T-helper 1 cell (primary cell): Measurements from ENCODE around the gene UBE2G1.

ENCODE experiments used
- DNase-seq, 5 donors: peaks; one replicate each; pipeline ENCODE4 v3.0.0-alpha.2; 2012 to 2020

Gene UBE2G1

DNA sequence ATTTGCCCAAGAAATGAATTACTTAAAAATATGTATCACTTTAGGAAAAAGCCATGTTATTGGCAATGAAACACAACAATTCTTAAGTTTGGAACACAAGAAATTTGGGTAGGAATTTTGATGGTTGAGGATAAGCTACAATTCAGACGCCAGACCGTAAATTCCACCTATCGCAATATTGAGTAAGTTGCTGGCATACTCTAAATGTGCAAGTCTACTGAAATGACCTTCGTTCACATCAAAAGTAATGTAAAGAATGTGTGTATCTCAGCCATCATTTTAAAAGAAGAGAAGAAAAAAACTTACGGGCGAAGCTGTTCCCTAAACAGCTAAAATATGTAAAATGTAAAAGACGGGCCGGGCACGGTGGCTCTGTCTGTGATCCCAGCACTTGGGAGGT, 33.4 kb downstream of the UBE2G1 start:
- no peak for DNase-seq

DNA sequence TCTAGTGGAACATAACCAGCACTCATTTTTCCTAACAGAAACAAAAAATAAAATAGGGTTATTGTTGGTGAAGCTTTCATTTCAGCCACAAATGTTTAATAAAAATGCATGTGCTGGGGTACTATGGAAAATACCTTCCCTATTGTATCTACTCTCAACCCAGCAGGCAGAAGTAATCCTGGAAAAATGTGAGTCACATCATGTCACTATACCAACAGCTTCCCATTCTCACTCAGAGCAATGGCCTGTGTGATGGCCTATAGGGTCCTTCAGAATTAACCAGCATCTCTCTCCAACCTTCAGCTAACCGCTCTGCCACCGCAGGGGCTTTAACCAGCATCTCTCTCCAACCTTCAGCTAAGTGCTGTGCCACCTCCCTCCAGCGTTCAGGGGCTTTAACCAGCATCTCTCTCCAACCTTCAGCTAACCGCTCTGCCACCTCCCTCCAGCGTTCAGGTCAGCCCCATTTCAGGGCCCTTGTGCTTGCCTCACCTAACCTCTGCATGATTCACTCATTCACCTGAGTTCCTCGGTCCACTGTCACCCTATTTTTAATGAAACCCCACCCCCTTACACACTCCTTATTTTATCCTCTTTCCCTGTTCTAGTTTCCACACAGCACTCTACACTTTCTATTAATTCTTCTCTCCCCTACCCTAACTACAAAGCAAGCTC, 34.0 kb downstream of the UBE2G1 start:
- DNase-seq = no peak

DNA sequence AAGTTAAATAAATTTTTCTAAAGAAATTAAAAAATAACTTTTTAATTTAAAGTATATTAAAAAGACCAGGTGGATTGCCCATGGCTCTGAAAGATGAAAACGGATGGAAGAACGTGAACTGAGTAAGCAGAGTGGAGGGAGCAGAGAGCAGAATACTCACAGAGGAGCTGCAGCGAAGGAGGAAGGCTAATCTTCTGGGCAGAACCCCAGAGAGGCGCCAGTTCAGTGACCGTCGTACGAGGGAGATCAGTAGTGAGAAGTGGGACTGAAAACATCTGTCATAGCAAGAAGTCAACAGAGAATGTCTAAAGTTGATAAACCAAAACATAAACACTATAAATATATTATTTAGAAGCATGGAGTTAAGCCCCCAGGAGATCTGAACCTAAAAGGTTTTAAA, 34.9 kb downstream of the UBE2G1 start:
- no peak for DNase-seq

DNA sequence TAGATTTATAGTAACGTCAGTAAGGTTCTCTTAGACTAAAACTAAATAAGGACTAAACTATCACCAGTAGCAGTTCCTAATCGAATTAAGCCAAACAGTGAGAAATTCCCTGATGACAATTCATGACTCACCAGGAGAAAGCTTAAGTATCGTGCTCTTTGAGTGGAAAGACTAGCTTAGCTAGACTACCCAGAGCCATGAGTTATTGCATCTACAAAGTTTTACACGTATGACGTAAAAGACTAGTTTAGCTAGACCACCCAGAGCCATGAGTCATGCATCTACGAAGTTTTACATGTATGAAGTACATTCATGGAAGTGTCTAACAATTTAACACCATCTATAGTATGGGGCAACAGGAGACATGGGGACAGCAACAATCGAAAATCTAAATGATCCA, 36.6 kb downstream of the UBE2G1 start:
- DNase-seq = no peak

DNA sequence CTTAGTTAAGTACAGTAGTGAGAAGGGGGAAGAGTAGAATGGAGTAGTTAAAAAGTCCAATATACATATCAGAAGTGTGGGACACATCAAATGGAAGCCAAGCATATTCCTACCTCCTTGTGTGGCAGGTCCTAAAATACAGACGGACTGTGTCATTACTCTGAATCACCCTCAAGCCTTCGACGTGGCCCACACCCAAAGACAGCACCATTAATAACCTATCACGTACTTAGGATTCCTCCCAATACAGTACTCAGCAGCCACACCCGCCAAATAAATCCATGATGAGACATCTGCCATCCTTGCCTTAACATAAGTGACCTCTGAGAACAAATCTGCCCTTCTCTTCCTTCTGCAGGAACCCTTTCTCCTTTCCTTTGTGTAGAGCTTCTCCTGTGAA, 38.9 kb downstream of the UBE2G1 start:
- DNase-seq = no peak

DNA sequence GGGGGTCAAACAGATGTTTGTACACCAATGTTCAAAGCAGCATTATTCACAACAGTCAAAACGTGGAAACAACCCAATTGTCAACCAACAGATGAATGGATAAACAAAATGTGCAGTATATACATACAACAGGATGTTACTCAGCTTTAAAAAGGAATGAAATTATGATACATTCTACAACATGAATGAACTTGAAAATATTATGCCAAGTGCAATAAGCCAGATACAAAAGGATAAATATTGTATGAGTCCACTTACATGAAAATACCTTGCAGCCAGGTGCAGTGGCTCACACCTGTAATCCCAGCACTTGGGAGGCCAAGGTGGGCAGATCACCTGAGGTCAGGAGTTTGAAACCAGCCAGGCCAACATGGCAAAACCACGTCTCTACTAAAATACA, 39.9 kb downstream of the UBE2G1 start:
- DNase-seq = no peak

DNA sequence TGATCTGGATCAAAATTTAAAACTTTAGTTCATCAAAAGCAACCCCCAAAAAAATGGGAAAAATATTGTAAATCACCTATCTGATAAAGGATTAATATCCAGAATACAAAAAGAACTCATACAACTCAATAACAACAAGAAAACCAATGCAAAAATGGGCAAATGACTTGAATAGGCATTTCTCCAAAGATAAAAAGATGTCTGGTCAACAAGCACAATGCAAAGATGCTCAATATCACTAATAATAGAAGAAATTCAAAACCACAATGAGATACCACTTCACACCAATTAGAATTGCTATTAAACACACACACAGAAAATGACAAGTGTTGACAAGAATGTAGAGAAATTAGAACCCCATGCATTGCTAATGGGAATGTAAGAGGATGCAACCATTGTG, 40.4 kb downstream of the UBE2G1 start:
- no peak for DNase-seq

DNA sequence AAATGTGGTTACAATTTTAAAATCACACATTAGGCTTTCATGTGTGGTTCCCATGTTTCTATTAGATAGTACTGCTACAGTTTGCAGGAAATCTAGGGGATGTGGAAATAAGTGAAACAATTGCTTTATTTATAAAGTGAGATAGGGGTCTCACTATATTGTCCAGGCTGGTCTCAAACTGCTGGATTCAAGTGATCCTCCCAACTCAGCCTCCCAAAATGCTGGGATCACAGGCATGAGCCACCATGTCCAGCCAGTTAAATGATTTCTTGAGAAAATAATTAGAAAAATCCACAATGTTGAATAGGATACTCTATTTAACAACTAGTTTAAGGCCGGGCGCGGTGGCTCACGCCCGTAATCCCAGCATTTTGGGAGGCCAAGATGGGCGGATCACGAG, 42.0 kb downstream of the UBE2G1 start:
- no peak for DNase-seq

DNA sequence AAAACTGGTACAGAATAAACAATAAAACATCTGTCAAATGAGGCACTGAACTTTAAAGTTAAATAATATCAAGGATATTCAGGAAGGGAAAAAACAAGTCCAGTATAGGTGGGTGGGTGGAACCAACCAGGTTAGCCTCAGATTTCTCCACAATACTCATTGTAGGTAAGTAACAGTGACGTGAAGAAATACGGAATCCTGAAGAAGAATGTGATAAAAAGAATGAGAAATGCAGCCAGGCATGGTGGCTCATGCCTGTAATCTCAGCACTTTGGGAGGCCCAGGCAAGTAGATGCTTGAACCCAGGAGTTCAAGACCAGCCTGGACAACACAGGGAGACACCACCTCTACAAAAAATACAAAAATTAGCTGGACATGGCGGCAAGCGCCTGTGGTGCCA, 47.3 kb downstream of the UBE2G1 start:
- DNase-seq = no peak

DNA sequence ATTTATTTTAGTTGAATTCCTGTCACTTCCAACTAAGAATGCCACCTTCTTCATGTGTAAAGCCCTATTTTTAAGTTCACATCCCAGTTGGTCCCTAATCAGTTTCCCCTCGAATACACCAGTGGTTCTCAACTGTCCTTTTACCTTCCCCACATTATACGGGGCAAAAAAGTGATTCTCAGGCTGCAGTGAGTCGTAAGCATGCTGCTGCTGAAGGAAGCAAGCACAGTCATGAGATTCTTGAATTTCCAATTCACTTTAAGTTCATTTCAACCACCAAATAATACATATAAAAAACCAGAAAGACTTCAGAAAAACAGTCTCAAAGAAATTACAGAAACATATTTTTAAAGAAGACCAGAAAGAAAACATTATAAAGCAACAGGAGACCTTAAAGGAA, 47.9 kb downstream of the UBE2G1 start:
- DNase-seq = no peak

DNA sequence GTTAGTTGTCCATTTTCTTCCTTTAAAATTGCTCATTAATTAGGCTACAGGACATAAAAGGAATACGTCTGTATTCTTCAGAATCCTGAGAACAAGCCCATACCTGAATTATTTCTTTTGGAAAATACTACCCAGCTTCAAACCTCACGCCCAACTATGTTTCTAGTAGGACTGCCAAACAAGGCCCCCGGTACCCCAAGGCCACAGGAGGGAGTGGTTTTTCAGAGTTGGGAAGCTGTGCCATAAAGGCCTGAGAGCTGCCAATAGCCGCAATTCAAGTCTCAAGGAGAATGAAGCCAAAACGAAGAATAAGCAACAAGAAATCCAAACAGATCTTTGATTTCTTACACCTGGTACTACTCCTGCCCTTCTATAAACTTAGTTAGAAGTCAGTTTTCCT, 48.3 kb downstream of the UBE2G1 start:
- no peak for DNase-seq

DNA sequence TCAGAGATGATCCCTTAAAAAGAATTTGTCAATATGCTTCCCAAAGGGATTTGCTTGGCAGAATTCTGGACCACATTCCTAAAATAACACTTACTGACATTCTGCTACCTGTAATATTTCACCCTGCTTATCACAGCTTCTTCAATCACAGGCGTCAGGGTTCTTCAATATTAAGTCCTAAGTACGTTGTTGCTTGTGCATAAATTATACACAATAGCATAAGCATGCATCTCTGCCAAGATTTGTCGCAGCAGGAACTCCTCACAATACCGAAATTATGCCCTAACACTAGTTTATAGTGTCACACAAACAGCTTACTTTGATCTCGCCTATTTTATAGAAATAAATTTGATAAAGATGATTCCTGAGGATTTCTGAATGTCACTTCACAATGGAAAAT, 48.9 kb downstream of the UBE2G1 start:
- DNase-seq = no peak

DNA sequence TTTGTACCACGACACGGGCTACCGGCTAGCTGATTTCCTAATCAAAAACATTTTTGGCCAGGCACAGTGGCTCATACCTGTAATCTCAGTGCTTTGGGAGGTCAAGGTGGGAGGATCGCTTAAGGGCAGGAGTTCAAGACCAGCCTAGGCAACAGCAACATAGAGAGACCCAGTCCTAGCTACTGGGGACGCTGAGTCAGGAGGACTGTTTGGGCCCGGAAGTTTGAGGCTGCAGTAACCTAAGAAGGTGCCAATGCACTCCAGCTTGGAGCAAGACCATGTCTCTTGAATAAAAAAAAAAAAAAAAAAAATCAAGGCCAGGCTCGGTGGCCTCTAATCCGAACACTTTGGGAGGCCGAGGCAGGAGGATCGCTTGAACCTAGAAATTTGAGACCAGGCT, 49.8 kb downstream of the UBE2G1 start:
- DNase-seq = no peak

DNA sequence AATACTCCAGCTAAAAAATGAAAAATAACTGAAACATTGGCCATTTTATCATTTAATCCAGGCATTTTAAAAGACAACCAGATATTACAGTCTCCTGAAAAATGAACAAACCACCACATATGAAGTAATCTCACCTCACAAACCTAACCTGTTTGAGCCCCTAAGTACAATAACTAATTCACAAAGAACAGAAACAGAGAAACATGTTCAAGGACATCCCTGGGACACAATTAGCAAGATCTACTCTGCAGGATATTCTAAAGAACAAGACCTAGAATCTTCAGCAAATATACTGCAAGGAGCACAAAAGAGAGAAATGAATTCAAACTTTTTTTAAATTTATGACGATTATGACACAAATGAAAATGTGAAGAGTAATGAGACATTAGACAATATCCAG, 51.9 kb downstream of the UBE2G1 start:
- no peak for DNase-seq

DNA sequence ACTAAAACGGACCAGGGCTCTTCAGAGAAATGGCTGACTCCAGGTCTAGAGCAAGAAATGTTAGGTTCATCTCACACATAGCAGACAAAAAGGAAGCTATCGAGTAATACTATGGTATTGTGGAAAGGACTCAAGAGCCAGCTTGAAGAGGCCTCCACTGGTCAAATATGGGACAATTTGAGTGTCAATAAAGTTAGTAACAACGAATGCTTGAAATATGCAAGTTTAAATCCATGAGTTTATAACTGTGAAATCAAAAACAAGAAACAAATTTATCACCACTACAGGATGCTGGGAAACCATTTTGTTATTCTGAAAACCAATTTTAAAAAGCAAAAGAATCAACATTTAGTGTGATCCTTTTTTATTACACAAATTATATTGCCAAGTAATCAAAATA, 52.3 kb downstream of the UBE2G1 start:
- DNase-seq = no peak

DNA sequence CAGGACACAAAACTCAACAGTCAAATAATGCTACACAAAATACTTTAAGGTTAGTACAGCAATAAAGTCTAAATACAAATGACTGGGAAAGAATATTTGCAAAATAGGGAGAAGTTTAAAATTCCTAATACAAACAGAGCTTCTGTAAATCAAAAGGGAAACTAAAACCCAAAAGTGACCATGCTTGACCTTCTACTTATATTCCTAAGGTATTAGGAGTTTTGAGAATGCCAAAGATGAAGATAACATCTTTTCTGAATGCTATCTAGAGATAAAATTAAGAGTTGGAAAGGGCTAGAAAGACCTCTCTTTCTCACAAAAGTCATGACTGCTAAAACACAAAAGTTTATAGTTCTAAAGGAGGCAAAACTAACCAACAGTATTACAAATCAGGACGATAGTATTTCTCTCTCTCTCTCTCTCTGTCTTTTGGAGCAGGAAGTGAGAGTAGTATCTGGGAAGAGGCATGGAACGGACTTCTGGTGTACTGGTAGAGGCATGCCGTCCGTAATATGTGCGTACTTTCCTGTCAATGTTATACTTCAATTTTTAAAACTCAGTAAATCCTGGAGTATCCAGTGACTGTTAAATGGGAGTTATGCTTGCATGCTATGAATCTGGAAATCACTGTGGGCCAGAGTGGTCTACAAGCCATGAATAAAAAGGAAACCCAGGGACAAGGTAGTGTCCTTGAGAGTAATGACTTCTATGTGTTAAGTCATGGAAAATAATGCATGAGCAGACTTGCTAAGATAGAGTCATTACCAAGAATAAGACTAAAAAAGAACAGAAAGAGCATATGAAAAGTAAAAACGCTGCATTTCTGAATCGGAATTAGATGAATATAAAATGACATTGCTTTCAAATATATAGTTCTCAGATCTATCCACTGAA, 53.0 kb downstream of the UBE2G1 start:
- DNase-seq = no peak

DNA sequence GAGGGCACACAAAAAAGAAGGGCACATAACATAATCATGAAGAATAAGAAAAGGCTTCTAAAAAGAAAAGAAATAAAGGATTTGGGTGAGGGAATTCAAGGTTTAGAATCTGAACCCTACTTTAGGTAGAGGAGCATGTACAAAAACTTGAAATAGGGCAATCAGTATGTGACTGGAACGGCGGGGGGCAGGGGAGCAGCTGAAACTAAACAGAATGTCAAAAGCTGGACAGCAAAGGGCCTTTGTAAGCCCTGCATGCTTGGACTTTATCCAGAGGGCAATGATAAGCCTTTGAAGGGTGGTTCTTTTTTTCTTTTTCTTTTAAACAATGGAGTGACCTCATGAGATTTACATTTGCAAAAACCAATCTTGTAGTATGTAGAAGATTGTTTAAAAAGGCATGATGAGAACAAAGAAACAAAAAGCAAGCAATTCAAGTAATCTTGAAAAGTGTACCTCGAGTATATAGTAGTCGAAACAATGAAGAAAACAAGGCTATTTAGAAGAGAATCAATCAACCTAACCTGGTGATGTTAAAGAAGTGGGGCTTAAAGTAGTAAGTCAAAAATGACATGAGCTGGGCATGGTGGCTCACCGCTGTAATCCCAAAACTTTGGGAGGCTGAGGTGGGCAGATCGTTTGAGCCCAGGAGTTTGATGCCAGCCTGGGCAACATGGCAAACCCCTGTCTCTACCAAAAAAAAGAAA, 56.0 kb downstream of the UBE2G1 start:
- no peak for DNase-seq

DNA sequence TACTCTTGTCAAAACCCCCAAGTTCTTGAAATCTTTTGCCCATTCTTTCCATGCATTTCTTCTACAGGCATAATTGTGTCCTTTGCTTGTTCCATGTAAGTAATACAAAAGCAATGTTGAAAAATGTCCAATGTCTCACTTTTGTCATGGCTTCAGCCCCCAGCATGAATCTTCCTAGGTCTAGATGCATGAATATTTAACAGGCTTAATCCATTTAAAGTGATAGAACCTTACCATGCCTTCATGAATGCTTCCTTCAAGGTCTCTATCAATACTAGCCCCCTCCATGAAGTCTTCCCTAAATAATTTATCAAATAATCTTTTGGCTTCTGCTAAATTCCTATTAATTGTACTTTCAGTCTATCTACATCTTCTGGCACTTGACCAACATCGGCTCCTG, 56.6 kb downstream of the UBE2G1 start:
- DNase-seq = no peak

DNA sequence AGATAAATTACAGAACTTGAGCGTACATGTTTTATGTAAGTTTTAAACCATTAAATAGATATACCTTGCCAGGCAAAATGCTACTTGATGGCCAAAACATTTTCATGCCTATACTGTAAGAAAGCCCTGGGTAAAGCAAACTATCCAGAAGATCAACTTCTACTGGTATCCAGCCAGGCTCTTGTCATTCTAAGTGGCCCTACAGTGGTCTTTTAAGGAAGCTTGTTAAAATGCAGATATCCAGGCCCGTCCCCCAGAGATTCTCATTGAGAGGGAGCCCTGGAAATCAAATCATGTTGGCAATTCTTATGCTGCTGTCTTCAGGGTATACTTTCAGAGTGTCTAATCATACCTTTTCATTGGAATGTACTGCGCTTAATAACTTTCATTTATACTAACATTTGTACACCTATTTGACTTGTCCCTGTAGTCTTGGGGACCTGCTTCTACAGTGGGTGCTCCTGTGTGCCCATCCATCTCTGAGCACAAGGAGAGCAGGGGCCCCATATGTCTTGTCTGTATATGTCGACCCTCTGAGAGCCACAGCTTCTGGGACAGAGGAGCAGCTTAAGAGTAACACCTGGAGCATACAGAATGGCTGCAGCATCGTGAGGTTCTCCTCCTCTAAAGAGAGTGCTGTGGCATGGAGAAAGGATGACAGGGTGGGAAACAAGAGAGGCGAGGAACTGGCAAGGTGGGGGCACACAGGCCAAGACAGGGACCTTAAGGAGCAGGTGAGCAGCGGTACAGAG, 59.1 kb downstream of the UBE2G1 start:
- no peak for DNase-seq

DNA sequence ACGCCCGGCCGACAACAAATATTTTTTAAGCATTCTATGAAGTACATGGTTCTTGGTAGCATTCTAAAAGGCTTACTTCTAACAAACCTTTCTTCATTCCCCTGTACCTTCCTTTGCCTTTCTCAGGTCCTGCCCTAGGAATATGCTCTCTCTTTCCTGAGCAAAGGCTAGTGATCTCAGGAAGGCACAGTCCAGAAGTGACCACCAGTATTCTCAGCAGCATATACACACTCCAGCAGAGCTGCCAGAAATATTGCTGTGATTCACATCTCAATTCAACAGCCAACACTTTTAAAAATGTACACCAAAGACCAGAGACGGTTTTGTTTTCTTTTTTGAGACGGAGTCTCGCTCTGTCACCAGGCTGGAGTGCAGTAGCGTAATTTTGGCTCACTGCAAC, 61.3 kb downstream of the UBE2G1 start:
- DNase-seq = no peak

DNA sequence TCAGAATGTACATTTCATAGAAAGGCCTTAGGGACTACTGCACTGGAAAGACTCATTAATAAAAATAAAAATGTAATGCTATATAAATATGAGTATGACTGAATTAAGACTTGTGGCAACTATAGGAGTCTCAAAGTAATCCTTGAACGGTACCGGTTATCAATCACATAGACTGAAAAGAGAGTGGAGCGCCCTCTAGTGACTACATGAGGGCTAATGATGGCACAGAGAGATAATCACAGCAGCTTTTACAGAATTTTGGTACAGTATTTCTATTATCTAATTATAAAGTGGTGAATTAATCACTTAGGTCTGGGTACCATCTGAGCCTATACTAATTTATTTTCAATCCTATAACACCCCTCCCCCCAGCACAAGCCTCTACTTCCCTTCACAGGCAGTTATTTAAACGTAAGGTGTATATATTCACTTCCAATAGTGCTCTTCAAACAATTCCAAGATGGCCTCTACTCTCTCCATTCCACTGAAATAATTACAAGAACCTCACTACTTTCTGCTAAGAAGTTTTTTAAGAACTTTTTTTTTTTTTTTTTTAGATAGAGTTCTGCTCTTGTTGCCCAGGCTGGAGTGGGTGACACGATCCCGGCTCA, 62.0 kb downstream of the UBE2G1 start:
- DNase-seq = peak in 4 of 5 donors; percentile 29 to 56 (median 47)

DNA sequence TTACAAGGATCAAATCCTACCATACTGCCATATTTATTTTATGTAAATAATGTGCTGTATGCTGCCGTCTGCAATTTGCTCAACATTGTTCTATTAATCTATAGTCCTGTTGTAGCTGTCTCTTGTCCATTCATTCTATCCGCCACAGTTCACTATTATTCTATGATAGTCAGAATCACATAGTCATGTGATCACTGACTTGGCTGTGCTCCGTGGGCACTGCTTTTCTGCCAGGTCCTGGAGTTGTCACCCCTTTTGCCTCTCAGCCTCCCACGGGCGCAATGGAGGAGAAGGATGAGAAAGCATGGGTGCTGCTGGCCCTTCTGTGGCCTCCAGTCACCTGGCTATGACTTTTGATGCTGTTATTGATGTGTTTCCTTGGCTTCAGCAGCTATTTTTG, 65.4 kb downstream of the UBE2G1 start:
- no peak for DNase-seq

DNA sequence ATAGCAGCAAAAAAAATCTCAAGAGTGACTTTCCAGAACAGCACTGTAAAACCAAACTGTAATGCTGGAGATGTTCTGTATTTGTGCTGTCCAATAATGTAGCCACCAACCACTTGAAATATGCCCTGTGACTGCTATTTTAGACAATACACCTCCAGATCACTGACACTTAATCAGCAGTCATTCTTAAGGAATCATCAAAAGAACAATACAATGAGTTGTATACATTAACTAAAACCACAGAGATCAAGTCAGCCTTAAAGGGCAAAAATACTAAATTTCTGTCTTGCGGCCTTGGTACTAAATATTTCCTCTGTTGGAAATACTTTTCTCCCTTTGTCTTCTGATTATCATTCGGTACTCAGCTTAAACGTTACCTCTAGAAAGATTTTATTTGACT, 69.1 kb downstream of the UBE2G1 start:
- no peak for DNase-seq
